Skeletal muscle satellite cell (primary cell): ENCODE results near the gene GMPR2.
"Not testable (repeated sequence)": the region's sequence is repeated elsewhere in the genome, so short reads cannot be mapped to it uniquely, and the experiment has no call there.

Experiments
- H3K27me3 ChIP-seq: 2 replicates; pipeline ENCODE4 v1.7.0; 2013; ENCODE audit warnings: low read length; ENCODE audit not compliant: control insufficient read depth, insufficient read depth
- H3K36me3 ChIP-seq: 2 replicates; pipeline ENCODE4 v1.7.0; 2013; ENCODE audit warnings: mild to moderate bottlenecking, control low read depth, low read length; ENCODE audit not compliant: insufficient read depth
- H3K4me1 ChIP-seq: 2 replicates; pipeline ENCODE4 v1.7.0; 2013; ENCODE audit warnings: low read length; ENCODE audit not compliant: control insufficient read depth, insufficient read depth
- H3K4me2 ChIP-seq: 2 replicates; pipeline ENCODE4 v1.7.0; 2013; ENCODE audit warnings: mild to moderate bottlenecking, low read length
- H3K4me3 ChIP-seq: 2 replicates; pipeline ENCODE4 v1.7.0; 2013; ENCODE audit warnings: low read length
- H3K9ac ChIP-seq: 2 replicates; pipeline ENCODE4 v1.7.0; 2013; ENCODE audit warnings: mild to moderate bottlenecking, low read depth, low read length, moderate library complexity
- H3K9me3 ChIP-seq: replicated peaks from 2 replicates; pipeline ENCODE4 v1.7.0; 2013; ENCODE audit warnings: mild to moderate bottlenecking, control low read depth, low read length

Gene GMPR2

GRCh38 chr14:24190416-24190815 lies 42.3 kb upstream of the GMPR2 start:
- Histone ChIP-seq H3K9me3 (no peaks in the 10 kb centered on the region), H3K4me3 (no peak overlapping the region), H3K4me1 (peaks cover 28% of the 10 kb centered on the region), H3K36me3 (peaks cover 35% of the 10 kb centered on the region), H3K9ac (no peak overlapping the region), H3K4me2 (no peak overlapping the region), H3K27me3 (no peaks in the 10 kb centered on the region)

GRCh38 chr14:24192933-24193332 lies 39.8 kb upstream of the GMPR2 start:
- no peaks in the 10 kb centered on the region for H3K9me3 ChIP-seq
- H3K9ac ChIP-seq = no peak overlapping the region
- no peak overlapping the region for H3K4me2 ChIP-seq
- no peaks in the 10 kb centered on the region for H3K27me3 ChIP-seq
- H3K36me3 ChIP-seq = peaks cover 16% of the 10 kb centered on the region
- peaks cover 25% of the 10 kb centered on the region for H3K4me1 ChIP-seq
- no peak overlapping the region for H3K4me3 ChIP-seq

- Histone ChIP-seq H3K4me3 (peak overlapping the region; percentile 94), H3K9ac (peak overlapping the region; percentile 99), H3K4me1 (peaks cover 16% of the 10 kb centered on the region), H3K9me3 (no peaks in the 10 kb centered on the region), H3K4me2 (peak overlapping the region; percentile 95), H3K36me3 (peaks cover 16% of the 10 kb centered on the region), H3K27me3 (no peaks in the 10 kb centered on the region)
Observed at GRCh38 chr14:24194186-24194872, 38.4 kb upstream of the GMPR2 start.

GRCh38 chr14:24194873-24195185 lies 37.9 kb upstream of the GMPR2 start:
- no peaks in the 10 kb centered on the region for H3K9me3 ChIP-seq
- H3K4me3 ChIP-seq = peak overlapping the region; percentile 94
- peak overlapping the region; percentile 99 for H3K9ac ChIP-seq
- peaks cover 18% of the 10 kb centered on the region for H3K36me3 ChIP-seq
- no peaks in the 10 kb centered on the region for H3K27me3 ChIP-seq
- peak overlapping the region; percentile 95 for H3K4me2 ChIP-seq
- peaks cover 16% of the 10 kb centered on the region for H3K4me1 ChIP-seq

GRCh38 chr14:24195186-24196070 lies 37.3 kb upstream of the GMPR2 start, which contains the start of gene TM9SF1:
TM9SF1 (minus strand) TSS chr14:24195441; CDS start chr14:24195019, 422 bp downstream.
- Histone ChIP-seq H3K9me3 (no peaks in the 10 kb centered on the region), H3K4me3 (peak within 1 kb of the TSS; percentile 94), H3K4me2 (peak within 1 kb of the TSS; percentile 95), H3K36me3 (peaks cover 16% of the 10 kb centered on the region), H3K27me3 (no peaks in the 10 kb centered on the region), H3K4me1 (peaks cover 16% of the 10 kb centered on the region), H3K9ac (peak within 1 kb of the TSS; percentile 99)

- Histone ChIP-seq H3K9ac (peak overlapping the region; percentile 99), H3K9me3 (no peaks in the 10 kb centered on the region), H3K4me2 (peak overlapping the region; percentile 95), H3K4me1 (peaks cover 16% of the 10 kb centered on the region), H3K36me3 (peaks cover 16% of the 10 kb centered on the region), H3K4me3 (peak overlapping the region; percentile 94), H3K27me3 (no peaks in the 10 kb centered on the region)
Observed at GRCh38 chr14:24196071-24197055, 36.4 kb upstream of the GMPR2 start.

GRCh38 chr14:24197056-24197450 lies 35.7 kb upstream of the GMPR2 start:
- Histone ChIP-seq H3K4me3 (no peak overlapping the region), H3K4me1 (peaks cover 16% of the 10 kb centered on the region), H3K9ac (no peak overlapping the region)

GRCh38 chr14:24198814-24199524 lies 33.8 kb upstream of the GMPR2 start:
- H3K27me3 ChIP-seq = no peaks in the 10 kb centered on the region
- H3K4me2 ChIP-seq = no peak overlapping the region
- no peak overlapping the region for H3K9ac ChIP-seq
- H3K36me3 ChIP-seq = peaks cover 9% of the 10 kb centered on the region
- H3K4me3 ChIP-seq = no peak overlapping the region
- peaks cover 15% of the 10 kb centered on the region for H3K4me1 ChIP-seq
- H3K9me3 ChIP-seq = no peaks in the 10 kb centered on the region

More at GRCh38 chr14:24197056-24197450, 35.7 kb upstream of the GMPR2 start:
- Histone ChIP-seq H3K9me3 (no peaks in the 10 kb centered on the region), H3K36me3 (peaks cover 12% of the 10 kb centered on the region), H3K27me3 (no peaks in the 10 kb centered on the region), H3K4me2 (peak overlapping the region; percentile 95)

GRCh38 chr14:24202538-24202937 lies 30.2 kb upstream of the GMPR2 start:
- H3K9ac ChIP-seq, H3K4me3 ChIP-seq, H3K4me2 ChIP-seq, H3K4me1 ChIP-seq, H3K9me3 ChIP-seq, H3K27me3 ChIP-seq: not testable (repeated sequence)
- H3K36me3 ChIP-seq = peaks cover 39% of the 10 kb centered on the region

GRCh38 chr14:24203249-24203886 lies 29.4 kb upstream of the GMPR2 start:
- H3K9ac ChIP-seq, H3K4me3 ChIP-seq, H3K27me3 ChIP-seq, H3K4me1 ChIP-seq, H3K4me2 ChIP-seq, H3K9me3 ChIP-seq: not testable (repeated sequence)
- H3K36me3 ChIP-seq = peaks cover 48% of the 10 kb centered on the region
